Hepatocyte (in vitro differentiated cells): ENCODE data around the gene RHBDL2.

ENCODE experiments used
- CTCF ChIP-seq: fragments of 200-600 bp; sonication (generic); IDR thresholded peaks from 2 replicates; pipeline ENCODE4 v1.5.1; 2016; ENCODE audit warnings: antibody characterized with exemption, mild to moderate bottlenecking; ENCODE audit not compliant: poor library complexity
- EZH2 ChIP-seq: fragments of 200-600 bp; sonication (generic); IDR thresholded peaks from 2 replicates; pipeline ENCODE4 v1.6.1; 2016; ENCODE audit warnings: antibody characterized with exemption, mild to moderate bottlenecking, borderline replicate concordance
- EZH2phosphoT487 ChIP-seq: fragments of 200-600 bp; sonication (generic); IDR thresholded peaks from one replicate; pipeline ENCODE4 v1.6.1; 2018; ENCODE audit warnings: antibody characterized with exemption, mild to moderate bottlenecking, low read depth, moderate library complexity; ENCODE audit not compliant: unreplicated experiment, severe bottlenecking

- TF ChIP-seq CTCF, result no peak
- no peak for TF ChIP-seq EZH2phosphoT487
- no peak for TF ChIP-seq EZH2
Measured at GRCh38 chr1:38944547-38944946, 2.9 kb upstream of the RHBDL2 start.
